Vagina (tissue), 2 donors: ENCODE measurements around the gene NEU4.

Source experiments
- POLR2A ChIP-seq, 2 donors: fragments of 450-650 bp; IDR thresholded peaks; one replicate each; pipeline ENCODE4 v1.6.1; 2017; ENCODE audit warnings: antibody characterized with exemption in 2 of 2, mild to moderate bottlenecking in 2 of 2, moderate library complexity in 2 of 2
- TF ChIP-seq, protein P1 (sequence below), 3 experiments: fragments of 450-650 bp in 2 of 3; fragments of 200-600 bp in 1 of 3; sonication (generic) in 1 of 3; IDR thresholded peaks; one replicate each; pipeline ENCODE4 v1.5.1; 2017 to 2019; ENCODE audit warnings: antibody characterized with exemption in 3 of 3, mild to moderate bottlenecking in 2 of 3, moderate library complexity in 2 of 3

DNA sequence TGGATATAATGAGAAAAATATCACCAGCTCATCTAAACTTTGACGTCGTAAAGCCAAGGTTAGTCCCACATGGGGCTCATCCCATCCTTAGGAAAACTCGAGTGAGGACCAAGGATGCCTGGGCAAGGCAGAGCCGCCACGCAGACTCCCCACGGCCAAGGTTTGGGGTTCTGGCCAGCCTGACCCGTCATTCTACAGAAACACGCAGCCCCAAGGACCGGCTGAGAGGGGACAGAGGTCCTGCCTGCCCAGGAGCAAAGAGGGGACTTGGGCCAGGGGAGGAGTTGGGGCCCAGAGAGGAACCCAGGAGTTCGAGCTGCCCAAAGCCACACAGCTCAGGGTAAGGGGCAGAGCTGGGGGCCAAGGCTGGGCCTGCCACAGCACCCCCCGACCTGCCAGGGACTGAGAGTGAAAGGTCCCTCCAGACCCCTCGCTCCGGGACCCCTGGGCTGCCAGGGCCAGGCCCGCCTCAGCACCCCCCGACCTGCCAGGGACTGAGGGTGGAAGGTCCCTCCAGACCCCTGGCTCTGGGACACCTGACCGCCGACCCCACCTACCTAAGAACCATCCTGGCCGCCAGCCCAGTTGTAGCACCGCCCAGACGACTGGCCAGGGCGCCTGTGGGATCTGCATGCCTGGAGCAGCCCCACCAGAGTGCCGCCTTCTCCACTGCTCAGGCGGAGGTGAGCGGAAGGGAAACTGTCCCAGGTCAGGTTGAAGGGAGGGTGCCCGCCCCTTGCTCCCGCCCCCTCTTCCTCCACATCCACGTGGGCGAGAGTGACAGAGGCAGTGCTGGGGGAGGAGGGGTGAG is 49.4 kb downstream of the NEU4 start, which contains the start of gene PDCD1:
- TF ChIP-seq, protein P1, sequence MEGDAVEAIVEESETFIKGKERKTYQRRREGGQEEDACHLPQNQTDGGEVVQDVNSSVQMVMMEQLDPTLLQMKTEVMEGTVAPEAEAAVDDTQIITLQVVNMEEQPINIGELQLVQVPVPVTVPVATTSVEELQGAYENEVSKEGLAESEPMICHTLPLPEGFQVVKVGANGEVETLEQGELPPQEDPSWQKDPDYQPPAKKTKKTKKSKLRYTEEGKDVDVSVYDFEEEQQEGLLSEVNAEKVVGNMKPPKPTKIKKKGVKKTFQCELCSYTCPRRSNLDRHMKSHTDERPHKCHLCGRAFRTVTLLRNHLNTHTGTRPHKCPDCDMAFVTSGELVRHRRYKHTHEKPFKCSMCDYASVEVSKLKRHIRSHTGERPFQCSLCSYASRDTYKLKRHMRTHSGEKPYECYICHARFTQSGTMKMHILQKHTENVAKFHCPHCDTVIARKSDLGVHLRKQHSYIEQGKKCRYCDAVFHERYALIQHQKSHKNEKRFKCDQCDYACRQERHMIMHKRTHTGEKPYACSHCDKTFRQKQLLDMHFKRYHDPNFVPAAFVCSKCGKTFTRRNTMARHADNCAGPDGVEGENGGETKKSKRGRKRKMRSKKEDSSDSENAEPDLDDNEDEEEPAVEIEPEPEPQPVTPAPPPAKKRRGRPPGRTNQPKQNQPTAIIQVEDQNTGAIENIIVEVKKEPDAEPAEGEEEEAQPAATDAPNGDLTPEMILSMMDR (IDR thresholded peaks at IDR 0.05) = no peak
- no peak for TF ChIP-seq POLR2A (IDR thresholded peaks at IDR 0.05)
